GM20000 (cell line): Measurements from ENCODE around the gene CNBP.
"Not testable (repeated sequence)": the region's sequence is repeated elsewhere in the genome, so short reads cannot be mapped to it uniquely, and the experiment has no call there.

Experiments
- DNase-seq: peaks from one replicate; pipeline ENCODE4 v3.0.0; 2012; ENCODE audit warnings: low spot score
- CTCF ChIP-seq: IDR thresholded peaks from 2 replicates; pipeline ENCODE4 v1.5.1; 2012; ENCODE audit warnings: mild to moderate bottlenecking, control low read depth; ENCODE audit errors: extremely low read depth, missing control alignments

The CNBP gene

GRCh38 chr3:129166579-129167332 is 16.9 kb downstream of the CNBP start:
- TF ChIP-seq CTCF: no peak

GRCh38 chr3:129165594-129165993 is 18.1 kb downstream of the CNBP start:
- not testable (repeated sequence) for DNase-seq

More at GRCh38 chr3:129166579-129167332, 16.9 kb downstream of the CNBP start:
- no peak for DNase-seq

GRCh38 chr3:129164500-129164899 is 19.2 kb downstream of the CNBP start:
- no peak for TF ChIP-seq CTCF
- DNase-seq: no peak

- peak; percentile 23 for TF ChIP-seq CTCF
- no peak for DNase-seq
Measured at GRCh38 chr3:129162729-129163579, 20.7 kb downstream of the CNBP start.

- DNase-seq: peak; percentile 30
- TF ChIP-seq CTCF: no peak
Measured at GRCh38 chr3:129161860-129162271, 21.8 kb downstream of the CNBP start.

- peak; percentile 65 for TF ChIP-seq CTCF
- DNase-seq: peak; percentile 91
Measured at GRCh38 chr3:129160891-129161859, 22.5 kb downstream of the CNBP start, which contains the start of gene ISY1. TSS of gene ISY1 (minus strand) at chr3:129161063. CDS start at chr3:129160975, 88 bp downstream.

- no peak for TF ChIP-seq CTCF
Measured at GRCh38 chr3:129144786-129145185, 38.9 kb downstream of the CNBP start.

GRCh38 chr3:129141011-129141410 is 42.7 kb downstream of the CNBP start:
- DNase-seq: not testable (repeated sequence)

More at GRCh38 chr3:129144786-129145185, 38.9 kb downstream of the CNBP start:
- no peak for DNase-seq
